GM21529 (cell line): ENCODE data around the gene TEX2.
"Not testable (repeated sequence)": the region's sequence is repeated elsewhere in the genome, so short reads cannot be mapped to it uniquely, and the experiment has no call there.

Source experiments
- ATAC-seq: cut with Tn5 transposase; IDR thresholded peaks from one replicate; pipeline ENCODE4 v1.9.1; 2021; ENCODE audit not compliant: unreplicated experiment

The TEX2 gene

DNA sequence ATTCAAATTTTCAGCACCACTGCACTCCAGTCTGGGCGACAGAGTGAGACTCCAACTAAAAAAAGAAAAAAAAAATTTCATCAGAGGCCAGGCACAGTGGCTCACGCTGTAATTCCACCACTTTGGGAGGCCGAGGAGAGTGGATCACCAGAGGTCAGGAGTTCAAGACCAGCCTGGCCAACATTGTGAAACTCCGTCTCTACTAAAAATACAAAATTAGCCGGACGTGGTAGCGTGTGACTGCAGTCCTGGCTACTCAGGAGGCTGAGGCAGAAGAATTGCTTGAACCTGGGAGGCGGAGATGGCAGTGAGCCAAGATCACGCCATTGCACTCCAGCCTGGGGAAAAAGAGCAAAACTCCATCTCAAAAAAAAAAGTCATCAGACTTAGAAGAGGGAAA, 77.5 kb downstream of the TEX2 start:
- ATAC-seq, result not testable (repeated sequence)

DNA sequence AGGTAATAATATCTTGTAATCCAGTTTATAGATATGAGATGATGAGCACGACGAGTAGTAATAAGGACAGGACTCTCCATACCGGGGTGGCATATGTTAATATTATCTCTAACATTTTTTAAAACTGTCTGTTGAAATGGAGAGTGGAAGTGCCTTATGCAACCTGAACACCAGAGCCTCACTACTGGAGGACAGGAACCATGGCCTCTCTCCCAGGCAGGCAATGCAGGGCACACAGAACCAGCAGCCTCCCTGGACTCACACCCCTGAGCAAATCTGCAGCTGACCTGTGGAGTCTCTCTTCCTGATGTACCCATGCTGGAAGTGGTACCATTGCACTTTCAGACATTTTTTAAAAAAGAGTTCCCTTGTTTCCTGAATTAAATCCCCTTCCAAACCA, 78.0 kb downstream of the TEX2 start:
- no peak for ATAC-seq

- no peak for ATAC-seq
These were observed 79.2 kb downstream of the TEX2 start for GRCh38 chr17:64183815-64184214.

DNA sequence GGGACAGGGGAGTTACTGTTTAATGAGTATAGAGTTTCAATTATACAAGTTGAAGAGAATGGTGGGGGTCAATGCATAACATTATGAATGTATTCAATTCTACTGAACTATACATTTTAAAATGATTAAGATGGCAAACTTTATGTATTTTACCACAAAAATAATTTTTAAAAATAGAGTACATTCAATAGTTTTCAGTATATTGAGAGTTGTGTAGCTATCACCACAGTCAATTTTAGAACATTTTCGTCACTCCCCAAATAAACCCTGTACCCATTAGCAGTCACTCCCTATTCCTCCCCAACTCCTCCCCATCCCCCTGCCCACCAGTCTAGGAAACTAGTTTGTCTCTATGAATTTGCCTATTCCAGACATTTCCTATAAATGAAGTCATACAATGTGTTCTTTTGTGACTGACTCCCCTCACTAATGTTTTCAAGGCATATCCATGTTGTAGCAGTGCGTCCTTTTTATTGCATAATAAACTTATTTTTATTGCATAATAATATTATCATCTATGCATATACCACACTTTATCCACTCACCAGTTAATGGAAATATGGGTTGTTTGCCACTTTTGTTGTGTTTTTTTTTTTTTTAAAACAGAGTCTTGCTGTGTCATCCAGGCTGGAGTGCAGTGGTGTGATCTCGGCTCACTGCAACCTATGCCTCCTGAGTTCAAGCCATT, 80.6 kb downstream of the TEX2 start:
- ATAC-seq, result no peak

DNA sequence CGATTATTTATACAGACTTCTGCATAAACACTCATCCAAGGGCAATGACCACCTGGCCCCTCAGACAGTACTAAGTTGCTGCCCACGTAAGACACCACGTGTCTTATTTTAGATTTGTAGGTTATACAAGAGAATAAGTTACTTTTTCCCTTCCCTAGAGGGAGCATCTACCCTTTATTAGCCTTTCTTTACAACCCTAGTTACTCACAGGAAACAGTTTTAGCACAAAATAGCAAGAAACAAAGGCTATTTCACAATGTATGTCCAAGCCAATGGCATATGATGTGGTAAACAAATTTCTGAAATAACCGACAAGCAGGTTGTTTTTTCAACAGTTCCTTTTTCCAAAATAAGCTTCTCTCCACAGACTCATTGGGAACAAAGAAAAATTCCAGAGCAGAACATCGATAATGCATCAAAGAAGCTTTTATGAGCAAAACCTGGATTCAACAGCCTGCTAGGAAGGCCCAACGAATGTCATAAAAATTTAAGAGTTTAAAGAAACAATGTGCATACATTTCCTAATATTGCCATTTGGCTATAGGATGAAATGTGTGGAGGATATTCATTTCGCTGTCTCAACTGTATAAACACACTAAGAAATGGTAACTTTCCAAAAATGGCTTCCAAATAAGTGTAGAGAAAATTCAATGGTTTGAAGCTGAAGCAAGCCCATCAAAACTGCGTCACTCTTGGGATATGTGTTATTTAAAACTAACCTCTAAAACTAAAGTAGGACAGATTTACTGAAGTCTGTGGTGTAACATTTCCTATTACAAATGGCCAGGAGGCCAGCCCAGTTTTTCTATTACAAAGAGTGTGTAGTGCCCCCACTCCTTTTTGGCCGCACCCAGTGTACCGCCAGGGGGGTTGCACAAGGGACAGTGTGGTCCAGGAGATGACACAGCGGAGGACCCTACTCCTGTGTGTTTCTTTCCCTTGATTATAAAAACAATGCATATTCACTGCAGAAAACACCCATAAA, 82.7 kb downstream of the TEX2 start:
- no peak for ATAC-seq

GRCh38 chr17:64179024-64179423, 84.0 kb downstream of the TEX2 start:
- ATAC-seq, result not testable (repeated sequence)

DNA sequence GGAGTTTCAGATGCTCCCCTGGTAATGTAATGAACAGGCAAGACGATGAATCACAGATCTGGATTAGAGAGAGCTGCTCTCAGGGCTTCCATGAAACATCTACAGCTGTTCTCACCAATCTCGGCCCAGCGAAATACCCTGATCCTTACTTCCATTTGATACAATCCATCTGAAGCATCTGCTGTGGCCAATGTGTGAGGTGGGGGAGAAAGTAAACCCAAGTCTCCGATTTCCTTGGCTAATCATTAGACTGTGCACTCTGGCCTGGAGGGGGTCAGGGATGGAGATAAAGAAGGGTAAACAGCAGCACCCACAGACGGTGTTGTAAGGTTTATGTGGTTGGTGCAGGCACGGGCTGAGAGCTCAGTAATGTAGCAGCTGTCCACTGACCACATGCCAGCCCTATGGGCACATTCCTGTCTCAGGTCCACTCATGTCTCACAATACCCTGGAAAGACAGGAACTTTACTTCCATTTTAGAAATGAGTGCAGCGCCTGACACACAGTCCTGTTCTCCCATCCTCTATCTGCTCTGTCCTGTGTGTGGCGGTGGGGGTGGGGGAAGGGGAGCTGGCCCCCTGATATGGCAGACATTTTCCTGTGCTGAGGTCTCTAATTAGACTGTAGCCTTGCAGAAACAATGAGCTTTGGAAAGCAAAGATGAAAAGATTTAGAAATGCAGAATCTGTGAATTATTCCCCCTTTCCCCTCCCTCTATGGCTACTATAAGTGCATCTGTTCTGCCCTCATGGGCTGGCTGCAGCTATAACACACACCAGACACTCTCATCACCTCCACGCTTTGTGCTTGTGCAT, 84.8 kb downstream of the TEX2 start:
- ATAC-seq, result no peak

- no peak for ATAC-seq
These were observed 85.6 kb downstream of the TEX2 start for GRCh38 chr17:64177311-64178010.

DNA sequence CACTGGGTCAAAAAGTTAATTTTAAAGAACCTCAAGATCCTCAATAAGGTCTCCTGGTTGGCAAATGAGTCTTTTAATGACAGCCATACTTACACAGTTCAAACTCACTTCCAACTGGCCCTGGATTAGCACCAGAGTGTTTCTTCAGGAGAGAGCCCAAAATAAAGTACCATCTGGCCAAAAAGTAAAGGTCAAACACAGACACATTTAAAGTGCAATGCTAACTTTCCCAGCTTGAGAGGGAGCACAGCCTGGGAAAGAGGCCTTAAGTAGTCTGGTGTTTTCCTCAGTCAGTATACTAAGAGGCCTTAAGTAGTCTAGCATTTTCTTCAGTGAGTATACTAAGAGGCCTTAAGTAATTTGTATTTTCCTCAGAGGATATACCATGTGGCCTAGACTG, 86.5 kb downstream of the TEX2 start:
- no peak for ATAC-seq

- no peak for ATAC-seq
These were observed 88.2 kb downstream of the TEX2 start for GRCh38 chr17:64174686-64175456.

DNA sequence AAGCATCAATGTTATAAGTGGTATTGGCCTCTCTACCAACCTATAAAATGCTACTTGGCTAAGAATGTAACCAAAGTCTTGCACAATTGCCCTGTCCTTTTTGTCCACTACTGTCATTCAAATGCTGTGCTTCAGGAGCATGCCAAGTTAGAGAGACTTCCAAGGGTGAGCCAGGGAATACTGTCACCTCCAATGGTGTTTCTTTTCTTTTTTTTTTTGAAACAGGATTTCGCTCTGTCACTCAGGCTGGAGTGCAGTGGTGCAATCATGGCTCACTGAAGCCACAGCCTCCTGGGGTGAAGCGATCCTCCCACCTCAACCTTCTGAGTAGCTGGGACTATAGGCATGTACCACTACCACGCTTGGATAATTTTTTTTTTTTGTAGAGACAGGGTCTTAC, 89.4 kb downstream of the TEX2 start:
- no peak for ATAC-seq

GRCh38 chr17:64172510-64172909, 90.5 kb downstream of the TEX2 start:
- no peak for ATAC-seq

GRCh38 chr17:64171041-64171440, 92.0 kb downstream of the TEX2 start:
- ATAC-seq, result no peak

DNA sequence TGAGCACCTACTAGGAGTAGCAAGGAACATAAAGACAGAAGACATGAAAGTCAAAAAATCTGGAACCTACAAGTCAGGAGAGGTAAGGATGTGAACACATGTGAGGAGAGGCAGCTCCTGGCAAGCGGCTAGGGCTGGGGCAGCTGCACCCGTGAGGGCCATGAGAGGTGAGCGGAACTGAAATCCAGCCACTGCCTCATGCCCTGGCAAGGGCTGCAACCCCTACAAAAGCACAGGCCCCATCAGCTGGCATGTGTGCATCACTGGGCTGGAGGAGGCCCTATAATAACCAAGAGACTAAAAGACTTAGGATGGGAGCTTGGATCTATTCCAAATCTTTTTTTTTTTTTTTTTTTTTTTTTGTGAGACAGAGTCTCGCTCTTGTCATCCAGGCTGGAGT, 92.8 kb downstream of the TEX2 start:
- no peak for ATAC-seq

DNA sequence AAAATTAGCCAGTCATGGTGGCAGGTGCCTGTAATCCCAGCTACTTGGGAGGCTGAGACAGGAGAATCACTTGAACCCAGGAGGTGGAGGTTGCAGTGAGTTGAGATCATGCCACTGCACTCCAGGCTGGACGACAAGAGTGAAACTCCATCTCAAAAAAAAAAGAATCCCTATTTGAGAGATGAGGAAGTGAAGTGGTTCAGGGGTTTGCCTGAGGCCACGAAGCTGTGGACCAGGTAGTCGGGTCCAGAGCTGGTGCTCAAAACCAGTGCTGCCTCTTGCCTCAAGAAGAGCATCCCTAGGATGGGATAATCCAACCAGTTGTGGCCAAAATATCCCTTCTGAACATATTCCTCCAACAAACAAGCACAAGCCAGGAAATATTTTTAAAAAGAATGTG, 95.4 kb downstream of the TEX2 start:
- not testable (repeated sequence) for ATAC-seq

DNA sequence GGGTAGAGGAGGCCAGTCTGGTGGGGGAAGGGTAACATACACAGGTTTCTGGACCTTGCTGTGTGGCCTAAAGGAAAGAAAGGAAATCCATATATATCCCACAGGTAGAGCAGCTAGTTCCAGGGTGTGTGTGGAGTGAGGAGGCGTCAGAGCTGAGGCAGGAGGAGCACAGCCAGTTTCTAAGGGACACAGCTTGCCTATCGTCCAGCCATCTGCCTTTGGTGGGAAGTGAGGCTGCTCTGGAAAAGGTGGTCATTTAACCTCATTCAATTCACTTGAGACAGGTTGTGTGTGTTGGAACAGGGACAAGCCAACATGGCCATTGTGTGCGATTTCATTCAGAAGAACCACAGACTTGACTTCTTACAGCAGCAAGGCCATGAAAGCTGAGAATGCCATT, 96.2 kb downstream of the TEX2 start:
- ATAC-seq, result no peak

- no peak for ATAC-seq
These were observed 97.7 kb downstream of the TEX2 start for GRCh38 chr17:64165347-64165746.

DNA sequence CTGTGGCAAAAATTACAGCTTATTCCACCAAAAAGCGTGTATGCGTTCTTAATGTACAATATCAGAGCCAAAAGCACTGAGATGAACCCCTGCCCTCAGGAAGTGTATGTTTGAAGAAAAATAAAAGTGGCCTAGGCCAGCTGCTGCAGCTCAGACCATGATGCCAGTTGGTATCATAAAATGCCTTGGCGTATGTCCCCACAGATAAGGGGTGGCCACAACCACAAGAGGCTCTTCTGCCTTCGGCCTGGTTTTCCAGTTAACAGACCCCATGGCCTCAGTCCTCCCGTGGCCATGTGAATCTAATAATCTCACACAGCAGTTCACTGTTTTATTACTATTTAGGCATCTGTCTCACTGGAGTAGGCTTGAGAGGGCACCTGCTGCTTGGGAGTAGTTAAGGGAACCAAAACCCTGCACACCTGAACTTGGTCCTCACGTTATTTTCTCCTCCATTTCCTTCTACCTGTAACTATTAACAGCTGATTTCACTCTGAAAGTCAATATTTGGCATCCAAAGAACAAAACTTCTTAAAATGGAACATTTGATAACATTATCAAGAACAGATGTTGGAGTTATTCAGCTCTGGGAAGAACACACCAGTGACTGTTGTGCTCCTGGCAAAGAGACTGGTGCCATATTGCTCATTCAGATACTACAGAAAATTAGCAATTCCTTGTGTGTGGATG, 98.3 kb downstream of the TEX2 start:
- no peak for ATAC-seq

DNA sequence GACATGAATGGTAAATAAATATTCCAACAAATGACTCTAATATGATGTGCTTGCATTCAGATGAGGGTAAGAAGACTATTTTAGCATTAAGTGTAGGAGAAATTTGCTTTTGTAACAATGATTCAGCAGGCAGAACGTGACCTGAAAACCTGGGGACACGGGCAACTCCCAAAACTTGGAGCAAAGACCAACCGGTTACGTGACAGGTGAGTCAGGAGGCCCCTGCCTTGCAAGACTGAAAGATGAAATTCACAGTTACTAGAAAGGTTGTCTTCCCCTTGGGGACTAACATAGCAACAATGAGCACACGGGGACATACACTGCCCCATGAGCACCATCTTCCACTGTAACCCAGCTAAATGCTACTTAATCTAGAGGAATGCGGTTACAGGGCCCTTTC, 99.6 kb downstream of the TEX2 start:
- no peak for ATAC-seq
